Pancreas (tissue), 10 donors: ENCODE measurements around the gene PTGER4. TPM values are rescaled to one million over a fixed set of nuclear protein-coding genes. Genes with fewer than 3 reads are reported as not detected.
A peak's percentile ranks its signal among the peaks of the same experiment; 100 is the strongest.

Source experiments
- ATAC-seq, 4 donors: fragments of 200-7000 bp; cut with Tn5 transposase; one replicate each; pipeline versions ENCODE4 v1.8.0 to v1.9.1; 2020; ENCODE audit warnings: mild to moderate bottlenecking in 4 of 4, moderate library complexity in 4 of 4
- DNase-seq, 6 donors: peaks; one replicate each; pipeline ENCODE4 v3.0.0-alpha.2; 2020
- FAIRE-seq: peaks from 2 replicates; lab custom pipeline; 2012; peaks lifted over from hg19 to GRCh38; lab: Jason Lieb, UNC
- H3K27ac ChIP-seq, 4 donors: fragments of 200-600 bp; sonication (generic); 1 replicate in 3 of 4; 2 replicates in 1 of 4; pipeline versions ENCODE4 v1.5.0 to v1.8.0; 2020
- H3K27me3 ChIP-seq, 4 donors: fragments of 200-600 bp; one replicate each; pipeline ENCODE4 v1.8.0; 2021
- H3K36me3 ChIP-seq, 3 donors: fragments of 200-600 bp; sonication (generic) in 1 of 3; one replicate each; pipeline versions ENCODE4 v1.5.0 to v1.8.0; 2020 to 2021
- H3K4me1 ChIP-seq, 3 donors: fragments of 200-600 bp; one replicate each; pipeline ENCODE4 v1.8.0; 2021
- H3K4me3 ChIP-seq, 4 donors: fragments of 200-600 bp; sonication (generic) in 2 of 4; one replicate each; pipeline versions ENCODE4 v1.5.0 to v1.8.0; 2020 to 2021
- H3K9me3 ChIP-seq, 4 donors: fragments of 200-600 bp; one replicate each; pipeline ENCODE4 v1.8.0; 2021
- CTCF ChIP-seq, 4 donors: fragments of 200-600 bp; sonication (generic) in 3 of 4; IDR thresholded peaks; one replicate each; pipeline versions ENCODE4 v1.5.0 to v1.8.0; 2021; ENCODE audit warnings: antibody characterized with exemption in 4 of 4
- WGBS, 2 donors: extraction: QIAGEN DNeasy Blood & Tissue Kit; methylation state at CpG; one replicate each; pipeline ENCODE4 v1.1.7; 2013; 5-methylcytosine and 5-hydroxymethylcytosine counted together
- intact Hi-C, 3 donors: fragments of 100-400 bp; cut with DNase I; formaldehyde crosslinking; loops; one replicate each; pipeline versions ENCODE4 v1.11.1 to v1.14.2; 2022
- polyA plus RNA-seq, 2 donors: library from polyadenylated mRNA; stranded (reverse); fragments of 200-250 nt; gene quantifications; one replicate each; pipeline ENCODE4 v1.2.3, GENCODE V29; 2013
- total RNA-seq, 6 donors: library from RNA; stranded (reverse); fragmentation: NEBNext Ultra II Directional in 4 of 6; extraction: Animal tissue kit (Norgen Biotek cat#: 25700) in 4 of 6; gene quantifications; one replicate each; pipeline versions ENCODE4 v1.2.1 to v1.2.4, GENCODE V29; 2021 to 2023
- donor health status: healthy with polysubstance abuse.
- donor health status: DM: no; HTN: no; CAD: no; lungs with moderate emphysema.
- donor health status: DM: no; HTN: no; CAD: no.
- donor health status: control.
- donor health status: control.
- donor health status: Bipolar disorder and iron deficiency.
- donor health status: DM: yes; HTN: yes; CAD: no.
- donor health status: DM: no; HTN: no; CAD: no.
- donor health status: DM: no; HTN: no; CAD: no.
- donor health status: DM: yes; HTN: yes; CAD: no.

Gene PTGER4
- total and polyA plus RNA-seq, 8 donors, result 4.7 to 38.0 (median 10.8) TPM

- H3K9me3 ChIP-seq, result no peaks in the 10 kb centered on the region
- H3K36me3 ChIP-seq, result peaks cover 0 to 3% (median 0%) of the 10 kb centered on the region in 3 donors
- peak overlapping the region in 3 of 4 donors; percentile 18 to 95 (median 93) for H3K27ac ChIP-seq
- no peak for TF ChIP-seq CTCF (IDR thresholded peaks at IDR 0.05)
- peak overlapping the region in 3 of 4 donors; percentile 15 to 88 (median 86) for H3K4me3 ChIP-seq
- H3K27me3 ChIP-seq, result no peaks in the 10 kb centered on the region
- DNase-seq (no peak), ATAC-seq (no peak), FAIRE-seq (no peak)
- H3K4me1 ChIP-seq, result peaks cover 0 to 36% (median 14%) of the 10 kb centered on the region in 3 donors
- intact Hi-C loops, result loop anchor here (5.0 to 10.0 kb wide), 3 partner anchors 733 to 970 kb away; no protein-coding TSS in a partner anchor
These were observed 5.5 kb downstream of the PTGER4 start for GRCh38 chr5:40685193-40685592.

GRCh38 chr5:40685976-40686486 is 6.3 kb downstream of the PTGER4 start:
- Histone ChIP-seq H3K4me1 (peaks cover 0 to 36% (median 14%) of the 10 kb centered on the region in 3 donors), H3K9me3 (no peaks in the 10 kb centered on the region), H3K27ac (peak overlapping the region in 2 of 4 donors; percentile 93 to 95), H3K36me3 (peaks cover 0 to 3% (median 0%) of the 10 kb centered on the region in 3 donors), H3K4me3 (peak overlapping the region in 2 of 4 donors; percentile 86 to 88), H3K27me3 (no peaks in the 10 kb centered on the region)
- FAIRE-seq (no peak), DNase-seq (no peak), ATAC-seq (peak; percentile 11 to 42 (median 22))
- intact Hi-C loops, result loop anchor here (5.0 to 10.0 kb wide), 3 partner anchors 734 to 971 kb away; no protein-coding TSS in a partner anchor
- 32 to 33% methylated on average over 1 of the region's 1 CpG for WGBS, 2 donors
- no peak for TF ChIP-seq CTCF (IDR thresholded peaks at IDR 0.05)

- FAIRE-seq (no peak), DNase-seq (no peak), ATAC-seq (no peak)
- peak overlapping the region in 2 of 4 donors; percentile 15 to 88 for H3K4me3 ChIP-seq
- peak overlapping the region in 2 of 4 donors; percentile 7 to 93 for H3K27ac ChIP-seq
- WGBS, 2 donors, result 38 to 40% methylated on average over 7 of the region's 7 CpGs
- no peaks in the 10 kb centered on the region for H3K27me3 ChIP-seq
- peaks cover 0 to 36% (median 14%) of the 10 kb centered on the region in 3 donors for H3K4me1 ChIP-seq
- no peaks in the 10 kb centered on the region for H3K9me3 ChIP-seq
- peaks cover 0 to 7% (median 2%) of the 10 kb centered on the region in 3 donors for H3K36me3 ChIP-seq
- intact Hi-C loops, result loop anchor here (5.0 to 10.0 kb wide), 3 partner anchors 735 to 973 kb away; no protein-coding TSS in a partner anchor
- TF ChIP-seq CTCF (IDR thresholded peaks at IDR 0.05), result no peak
These were observed 7.6 kb downstream of the PTGER4 start for GRCh38 chr5:40687321-40687720.

- H3K4me1 ChIP-seq, result peaks cover 0 to 36% (median 14%) of the 10 kb centered on the region in 3 donors
- no peaks in the 10 kb centered on the region for H3K9me3 ChIP-seq
- WGBS, 2 donors, result 2 to 3% methylated on average over 8 of the region's 8 CpGs
- intact Hi-C loops, result loop anchor here (5.0 to 10.0 kb wide), 3 partner anchors 736 to 973 kb away; no protein-coding TSS in a partner anchor
- FAIRE-seq (peak; percentile 89), ATAC-seq (peak; percentile 73 to 92 (median 82)), DNase-seq (peak; percentile 64 to 87 (median 76))
- peak; percentile 63 to 87 (median 76) for TF ChIP-seq CTCF (IDR thresholded peaks at IDR 0.05)
- H3K4me3 ChIP-seq, result peak overlapping the region in 1 of 4 donors; percentile 88
- H3K27ac ChIP-seq, result peak overlapping the region in 2 of 4 donors; percentile 1 to 93
- peaks cover 2 to 14% (median 4%) of the 10 kb centered on the region in 3 donors for H3K36me3 ChIP-seq
- no peaks in the 10 kb centered on the region for H3K27me3 ChIP-seq
These were observed 8.5 kb downstream of the PTGER4 start for GRCh38 chr5:40688127-40688761.
